ENCODE data around the gene BOC. TPM values are rescaled to one million over a fixed set of nuclear protein-coding genes. Genes with fewer than 3 reads are reported as not detected.

The BOC gene
- total and polyA plus RNA-seq, 2 of the 8 experiments (the other 6 are each of a cell fraction or from before 2014, with no cell fraction given): 6.9 to 9.3 TPM

DNA sequence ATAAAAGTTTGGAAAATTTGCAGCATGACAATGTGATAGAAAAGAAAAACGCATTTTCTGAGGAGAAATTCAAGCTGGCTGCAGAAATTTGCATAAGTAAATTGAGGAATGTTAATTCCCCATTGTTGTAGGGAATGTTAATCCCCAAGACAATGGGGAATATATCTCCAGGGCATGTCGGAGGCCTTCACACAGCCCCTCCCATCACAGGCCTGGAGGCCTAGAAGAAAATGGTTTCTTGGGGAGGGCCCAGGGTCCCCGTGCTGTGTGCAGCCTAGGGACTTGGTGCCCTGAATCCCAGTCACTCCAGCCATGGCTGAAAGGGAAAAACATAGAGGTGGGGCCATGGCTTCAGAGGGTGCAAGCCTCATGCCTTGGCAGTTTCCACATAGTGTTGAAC, 101.1 kb downstream of the BOC start:
- ChIA-PET CTCF (ENCODE audit: partially characterized antibody) (no interaction called here), POLR2A (ENCODE audit: partially characterized antibody) (no interaction called here)
- H3K79me1 ChIP-seq (ENCODE audit: low read depth, low read length): no peaks in the 10 kb centered on the region
- no peak overlapping the region for H3K4me2 ChIP-seq (ENCODE audit: insufficient read depth in 1 of 2, low read depth in 2 of 2, low read length in 2 of 2)
- no peak overlapping the region for H3K18ac ChIP-seq (ENCODE audit: extremely low read depth, low read length)
- H3K23me2 ChIP-seq (ENCODE audit: low read depth, low read length): no peaks in the 10 kb centered on the region
- H2AFZ ChIP-seq (ENCODE audit: low read length): no peak overlapping the region
- H3K9ac ChIP-seq (replicated peaks in 1 of 4; ENCODE audit: extremely low read depth in 1 of 4, low read depth in 3 of 4, low read length in 3 of 4): no peak overlapping the region
- H3K56ac ChIP-seq (replicated peaks; ENCODE audit: insufficient read length, low read depth, low read length): no peak overlapping the region
- no peak overlapping the region for H3K23ac ChIP-seq (ENCODE audit: insufficient read length)
- no peak overlapping the region for H2AK5ac ChIP-seq (ENCODE audit: low read depth, low read length)
- no peak overlapping the region for H2BK12ac ChIP-seq (ENCODE audit: low read depth, low read length)
- no peak overlapping the region for H3K4ac ChIP-seq (replicated peaks; ENCODE audit: insufficient read length, low read depth, low read length)
- no peak overlapping the region for H2BK5ac ChIP-seq (ENCODE audit: low read depth, low read length)
- no peak overlapping the region for H4K91ac ChIP-seq (replicated peaks; ENCODE audit: insufficient read length, low read length)
- H3K27me3 ChIP-seq (replicated peaks in 1 of 4; ENCODE audit: control insufficient read depth in 3 of 4, extremely low read depth in 1 of 4, insufficient read depth in 3 of 4, low read length in 3 of 4): no peaks in the 10 kb centered on the region
- no peak overlapping the region for H4K5ac ChIP-seq (ENCODE audit: insufficient read length, low read depth, low read length)
- H3K4me1 ChIP-seq (replicated peaks in 1 of 4; ENCODE audit: control insufficient read depth in 3 of 4, insufficient read depth in 4 of 4, low read length in 3 of 4): no peaks in the 10 kb centered on the region
- H4K20me1 ChIP-seq (replicated peaks in 1 of 2; ENCODE audit: control insufficient read depth in 1 of 2, insufficient read depth in 2 of 2, low read length in 2 of 2): no peaks in the 10 kb centered on the region
- no peak for FAIRE-seq
- H3K36me3 ChIP-seq (ENCODE audit: control insufficient read depth in 2 of 4, insufficient read depth in 4 of 4, low read length in 3 of 4): no peaks in the 10 kb centered on the region; a peak in 2 of 8 replicates
- no peak overlapping the region for H2BK120ac ChIP-seq (replicated peaks; ENCODE audit: low read depth, low read length)
- peaks cover 14 to 25% of the 10 kb centered on the region in 2 experiments; a peak in 3 of 4 replicates for H3K9me3 ChIP-seq (ENCODE audit: insufficient read depth in 2 of 2, low read depth in 1 of 2, low read length in 1 of 2)
- H2BK15ac ChIP-seq (ENCODE audit: low read length): no peak overlapping the region
- no peak for DNase-seq (ENCODE audit: low read depth in 1 of 2, low spot score in 2 of 2)
- H3K14ac ChIP-seq (ENCODE audit: insufficient read length): no peak overlapping the region
- no peak overlapping the region for H3K27ac ChIP-seq (ENCODE audit: low read depth, low read length)
- H3K79me2 ChIP-seq (ENCODE audit: control insufficient read depth in 1 of 2, insufficient read depth in 2 of 2, low read length in 2 of 2): no peaks in the 10 kb centered on the region
- no peak overlapping the region for H2BK20ac ChIP-seq (ENCODE audit: low read length)
- WGBS, 2 experiments (ENCODE audit: extremely low coverage in 1 of 2, insufficient coverage in 1 of 2, insufficient read length in 1 of 2, insufficient replicate concordance in 2 of 2, low coverage in 1 of 2, low lambda C conversion rate in 2 of 2, missing lambda C conversion rate in 1 of 2): 81% methylated on average over 3 of the region's 3 CpGs; no CpG with 5 or more reads in 1 of the 2 experiments
- TF ChIP-seq TAF1 (IDR thresholded peaks at IDR 0.05; ENCODE audit: low read depth, low read length): no peak
- TF ChIP-seq EP300 (IDR thresholded peaks at IDR 0.05; ENCODE audit: borderline replicate concordance in 1 of 2, low read depth in 2 of 2, low read length in 2 of 2): no peak
- TF ChIP-seq BRCA1 (IDR thresholded peaks at IDR 0.05; ENCODE audit: low read depth, low read length): no peak
- TF ChIP-seq TEAD4 (IDR thresholded peaks at IDR 0.05; ENCODE audit: low read depth, low read length): peak; percentile 88
- H4K8ac ChIP-seq (ENCODE audit: extremely low read depth, insufficient read depth, low read length): no peak overlapping the region
- no peak overlapping the region for H3K4me3 ChIP-seq (ENCODE audit: extremely low read depth in 1 of 4, insufficient read depth in 2 of 4, low read depth in 3 of 4, low read length in 4 of 4)
